ENCODE measurements around the gene ZDHHC11.

ZDHHC11 gene, protein sequence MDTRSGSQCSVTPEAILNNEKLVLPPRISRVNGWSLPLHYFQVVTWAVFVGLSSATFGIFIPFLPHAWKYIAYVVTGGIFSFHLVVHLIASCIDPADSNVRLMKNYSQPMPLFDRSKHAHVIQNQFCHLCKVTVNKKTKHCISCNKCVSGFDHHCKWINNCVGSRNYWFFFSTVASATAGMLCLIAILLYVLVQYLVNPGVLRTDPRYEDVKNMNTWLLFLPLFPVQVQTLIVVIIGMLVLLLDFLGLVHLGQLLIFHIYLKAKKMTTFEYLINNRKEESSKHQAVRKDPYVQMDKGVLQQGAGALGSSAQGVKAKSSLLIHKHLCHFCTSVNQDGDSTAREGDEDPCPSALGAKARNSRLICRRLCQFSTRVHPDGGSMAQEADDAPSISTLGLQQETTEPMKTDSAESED

DNA sequence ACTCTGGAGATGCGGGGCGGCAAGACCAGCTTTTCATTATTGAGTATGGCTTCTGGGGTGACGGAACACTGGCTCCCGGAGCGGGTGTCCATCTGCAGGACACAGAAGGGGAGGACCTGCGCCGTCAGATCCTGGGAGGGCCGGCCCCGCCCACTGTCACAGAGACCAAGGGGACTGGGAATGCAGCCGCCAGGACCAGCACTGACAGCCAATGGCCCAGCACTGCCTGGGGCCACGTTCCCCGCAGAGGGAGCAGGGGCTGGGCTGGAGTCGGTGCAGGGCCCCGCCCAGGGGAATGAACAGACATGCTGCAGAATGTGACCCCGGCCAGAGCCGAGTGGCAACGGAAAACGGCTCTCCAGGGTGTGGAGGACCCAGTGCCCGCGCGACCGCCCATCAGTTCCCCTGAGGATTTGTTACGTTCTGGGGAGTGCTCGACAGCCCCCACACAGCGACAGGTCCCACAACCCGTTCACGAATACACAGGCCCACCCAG is at the start of gene ZDHHC11:
Gene ZDHHC11 (minus strand): TSS at position 476 of the 496 bp plus-strand sequence. CDS start 384 bp downstream, at position 92.
- DNase-seq (ENCODE audit: low read depth): no peak

DNA sequence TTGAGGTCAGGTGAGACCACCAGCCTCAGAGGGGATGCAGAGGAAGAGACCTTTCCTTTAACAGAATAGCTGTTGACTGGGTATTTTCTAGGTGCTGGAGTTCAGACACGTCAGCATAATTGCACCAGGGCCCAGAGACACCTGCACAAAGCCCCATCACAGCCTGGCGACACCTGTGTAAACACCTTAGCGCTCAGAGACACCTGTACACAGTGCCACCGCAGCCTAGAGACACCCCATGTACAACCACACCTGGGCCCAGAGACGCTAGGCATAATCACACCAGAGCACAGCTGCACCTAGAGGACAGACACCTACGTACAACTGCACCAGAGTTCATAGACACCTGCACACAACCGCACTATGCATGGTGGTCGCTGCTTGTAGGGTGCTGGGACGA is 42.9 kb upstream of the ZDHHC11 start:
- no peak for DNase-seq (ENCODE audit: low read depth)

DNA sequence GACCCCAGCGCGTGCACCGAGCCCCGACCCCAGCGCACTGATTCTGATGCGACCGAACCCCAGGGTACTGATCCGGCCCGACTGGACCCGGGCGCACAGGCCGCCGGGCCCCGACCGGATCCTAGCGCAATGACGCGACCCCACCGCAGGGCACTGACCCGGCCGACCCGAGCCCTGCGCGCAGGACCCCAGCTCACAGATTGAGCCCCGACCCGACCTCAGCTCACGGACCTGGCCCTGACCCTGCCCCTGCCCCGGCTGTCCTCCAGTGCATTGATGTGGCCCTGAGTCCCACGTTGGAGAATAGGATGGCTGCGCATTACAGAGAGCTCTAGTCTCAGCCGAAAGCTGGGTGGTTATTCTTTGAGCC is 42.3 kb upstream of the ZDHHC11 start:
- DNase-seq (ENCODE audit: low read depth): no peak

DNA sequence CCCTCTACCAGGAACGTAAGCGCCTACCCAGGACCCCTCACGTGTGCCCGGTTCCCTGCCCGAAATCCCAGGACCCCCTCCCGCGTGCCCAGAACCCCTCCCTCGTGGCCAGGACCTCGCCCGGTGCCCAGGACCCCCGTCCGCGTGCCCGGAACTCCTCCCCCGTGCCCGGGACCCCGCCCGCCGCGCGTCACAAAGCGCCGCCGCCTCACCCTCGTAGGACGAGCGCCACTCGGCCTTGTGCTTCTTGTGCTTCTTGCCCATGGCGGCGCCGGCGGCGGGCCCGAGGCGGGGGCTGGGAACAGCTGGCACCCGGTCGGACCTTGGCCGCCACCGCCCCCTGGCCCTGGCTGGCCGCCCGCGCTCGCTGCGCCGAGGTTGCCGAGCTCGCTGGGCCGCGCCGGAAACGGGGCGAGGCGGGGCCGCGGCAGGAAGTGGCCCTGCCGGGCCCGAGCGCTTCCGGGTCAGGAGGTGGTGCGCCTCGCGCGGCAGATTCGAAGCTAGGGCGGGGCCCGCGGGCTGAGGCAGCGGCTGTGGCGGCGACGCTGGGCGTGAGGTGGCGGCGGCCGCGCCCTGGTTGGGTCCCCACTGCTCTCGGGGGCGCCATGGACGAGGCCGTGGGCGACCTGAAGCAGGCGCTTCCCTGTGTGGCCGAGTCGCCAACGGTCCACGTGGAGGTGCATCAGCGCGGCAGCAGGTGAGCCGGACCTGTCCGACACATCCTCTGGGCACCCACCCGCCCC is 41.8 kb upstream of the ZDHHC11 start, which contains the start of the genes BRD9 and TRIP13:
Gene BRD9 (minus strand): TSS at position 408 of the 743 bp plus-strand sequence. CDS start 144 bp downstream, at position 264.
Gene TRIP13 (plus strand): TSS at position 491 of the 743 bp plus-strand sequence. CDS start 115 bp downstream, at position 606.
- DNase-seq (ENCODE audit: low read depth): peak; percentile 69

DNA sequence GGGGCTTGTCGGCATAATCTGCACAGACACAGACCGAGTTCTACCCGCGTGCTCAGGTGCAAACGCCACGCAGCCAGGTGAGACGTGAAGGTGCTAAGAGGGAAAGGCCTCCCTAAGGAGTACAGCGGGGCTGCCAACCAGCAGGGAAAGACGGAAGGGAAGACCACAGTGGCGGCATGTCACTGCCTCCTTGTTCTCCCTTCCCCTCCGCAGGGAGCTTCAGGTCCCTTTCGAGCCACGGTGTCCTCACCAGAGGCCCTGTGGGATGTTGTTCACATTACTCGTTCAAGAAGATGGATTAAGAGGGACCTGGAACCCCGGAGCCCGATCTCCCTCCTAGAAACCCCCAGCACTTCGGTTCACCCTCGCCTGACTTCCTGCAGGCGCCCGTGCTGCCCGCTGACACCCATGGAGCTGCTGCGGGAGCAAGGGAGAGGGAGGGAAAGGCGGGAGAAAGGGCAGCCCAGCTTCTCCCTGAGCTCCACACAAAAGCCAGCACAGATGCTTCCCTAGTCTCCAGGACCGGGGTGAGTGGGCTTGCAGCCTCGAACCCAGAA is 41.1 kb upstream of the ZDHHC11 start:
- no peak for DNase-seq (ENCODE audit: low read depth)

DNA sequence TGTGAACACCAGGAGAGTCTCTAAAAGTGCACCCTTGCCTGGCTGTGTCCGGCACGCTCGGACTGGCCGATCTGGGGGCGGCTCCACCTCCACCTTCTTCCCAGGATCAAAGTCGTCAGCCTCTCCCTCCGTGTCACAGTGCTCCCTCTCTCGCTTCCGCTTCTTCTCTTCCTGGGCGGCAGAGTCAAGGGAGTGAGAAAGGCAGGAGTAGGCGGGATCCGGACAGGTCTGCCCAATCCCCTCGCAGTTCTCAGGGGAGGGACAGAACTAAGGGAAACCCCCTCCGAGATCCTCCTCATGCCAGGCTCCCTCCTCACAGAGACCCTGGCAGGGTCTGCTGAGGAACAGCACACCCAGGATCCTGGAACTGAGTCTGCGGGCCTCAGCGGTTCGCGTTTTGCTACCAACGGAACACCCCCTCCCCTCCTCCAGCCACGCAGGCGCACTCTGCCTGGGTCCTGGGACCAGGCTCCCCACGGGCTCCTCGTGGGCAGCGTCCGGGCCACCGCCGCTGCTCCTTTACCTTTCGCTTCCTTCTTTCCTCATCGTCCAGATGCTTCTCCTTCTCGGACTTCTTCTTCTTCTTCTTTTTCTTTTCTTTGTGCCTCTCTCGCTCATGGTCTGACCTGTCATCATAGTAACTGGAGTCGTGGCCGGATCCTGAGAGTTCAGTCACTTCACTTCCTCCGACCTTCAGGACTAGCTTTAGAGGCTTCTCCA is 40.5 kb upstream of the ZDHHC11 start:
- no peak for DNase-seq (ENCODE audit: low read depth)

DNA sequence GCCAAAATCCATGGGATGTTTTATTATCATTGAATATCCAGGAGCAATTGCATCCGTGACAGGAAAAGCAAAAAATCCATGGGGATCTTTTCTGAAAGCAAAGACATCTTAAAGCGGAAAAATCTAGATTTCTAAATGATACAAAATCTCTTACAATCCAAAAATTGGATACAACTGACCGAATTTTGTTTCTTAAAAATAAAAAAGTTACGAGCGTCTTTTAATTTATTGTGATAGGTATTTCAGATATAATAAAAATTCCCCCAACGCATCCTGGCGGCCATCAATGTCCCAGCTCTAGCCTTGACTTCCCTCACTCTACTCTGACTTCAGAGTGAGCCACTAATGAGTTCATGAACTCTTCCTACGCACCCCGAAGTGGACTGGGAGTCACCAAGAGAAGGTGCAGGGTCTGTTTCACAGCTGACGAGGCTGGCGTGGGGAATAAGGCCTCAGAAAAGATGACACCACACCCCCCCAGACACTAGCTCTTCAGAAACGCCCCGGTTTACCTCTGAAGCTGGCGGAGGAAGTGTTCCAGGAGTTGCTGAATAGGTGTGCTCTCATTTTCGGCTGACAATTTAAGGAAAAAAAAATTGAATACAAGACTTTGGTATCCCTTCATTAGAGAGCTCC is 38.4 kb upstream of the ZDHHC11 start:
- DNase-seq (ENCODE audit: low read depth): no peak

DNA sequence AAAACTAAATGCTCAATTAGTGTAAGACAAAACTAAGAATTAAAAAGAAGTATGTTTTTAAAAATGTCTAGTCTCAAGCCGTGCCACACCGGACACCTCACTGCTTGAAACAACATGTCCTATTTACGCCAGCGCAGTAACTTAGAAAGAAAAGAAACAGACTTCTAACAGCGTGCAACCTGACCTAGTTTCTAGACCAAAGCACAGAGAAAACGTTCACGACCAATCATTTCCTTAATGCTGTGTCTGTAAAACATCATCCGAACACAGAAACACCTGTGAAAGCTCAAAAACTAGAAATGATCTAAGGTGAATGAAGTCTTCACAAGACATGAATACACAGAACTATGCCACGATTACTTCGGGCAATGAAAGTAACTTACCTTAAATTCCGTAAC is 37.9 kb upstream of the ZDHHC11 start:
- no peak for DNase-seq (ENCODE audit: low read depth)

DNA sequence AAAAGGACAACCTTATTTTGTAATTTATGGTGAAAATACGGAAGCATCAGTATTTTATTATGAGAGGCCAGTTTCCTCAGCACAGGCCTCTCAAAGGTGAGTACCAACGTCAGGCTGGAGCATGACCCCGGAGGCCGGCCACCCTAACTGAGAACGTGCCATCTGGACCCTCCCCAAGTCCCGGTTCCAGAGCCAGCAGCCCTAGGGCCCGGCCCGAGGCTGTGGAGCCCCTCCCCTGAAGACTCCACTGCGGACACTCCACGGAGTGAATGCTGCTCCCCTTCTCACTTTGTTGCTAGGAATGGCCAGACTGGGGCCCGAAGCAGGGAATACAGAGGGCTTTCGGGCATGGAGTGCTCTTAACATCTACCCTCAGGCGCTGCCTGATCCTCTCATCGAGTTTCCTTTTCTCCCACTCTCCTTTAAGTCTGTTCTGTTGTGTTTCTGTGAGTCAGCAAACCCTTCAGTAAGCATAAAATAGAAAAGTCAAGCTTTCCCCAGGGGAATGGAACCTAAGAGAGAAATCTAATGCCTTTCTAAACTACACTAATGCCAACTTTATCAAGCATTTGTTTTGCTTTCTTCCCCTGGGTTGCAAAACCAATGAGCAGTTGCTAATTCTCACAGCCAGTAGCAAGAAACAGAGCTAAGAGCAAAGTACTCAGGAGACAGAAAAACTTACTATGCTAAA is 37.3 kb upstream of the ZDHHC11 start:
- DNase-seq (ENCODE audit: low read depth): no peak

DNA sequence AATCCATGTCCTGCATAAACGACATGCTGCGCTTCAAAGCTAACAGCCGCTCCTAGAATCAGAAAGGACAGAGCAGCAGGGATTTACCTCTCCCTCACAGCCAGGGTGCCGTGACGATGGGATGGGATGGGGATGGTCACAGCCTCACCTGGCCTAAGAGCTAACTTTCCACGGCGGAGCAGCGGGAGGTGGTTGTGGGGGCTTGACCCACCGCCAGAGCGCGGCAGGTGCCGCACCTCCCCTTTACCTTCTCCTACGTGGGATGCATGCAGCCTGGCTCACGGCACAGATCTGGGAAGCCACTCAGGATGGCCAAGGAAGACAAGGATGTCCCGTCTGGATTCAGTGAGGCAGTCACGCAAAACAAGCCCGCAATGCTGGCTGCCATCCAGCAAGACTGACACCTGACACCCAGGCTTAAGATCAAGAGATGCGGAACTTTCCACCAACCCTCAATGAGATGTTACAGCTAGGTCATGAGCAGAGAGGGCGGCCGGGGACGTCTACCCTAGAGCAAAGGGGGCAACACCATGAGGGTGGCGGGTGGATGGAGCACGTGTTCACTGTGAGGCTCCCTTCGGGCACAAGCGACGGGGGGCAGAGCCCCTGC is 36.0 kb upstream of the ZDHHC11 start:
- DNase-seq (ENCODE audit: low read depth): no peak

DNA sequence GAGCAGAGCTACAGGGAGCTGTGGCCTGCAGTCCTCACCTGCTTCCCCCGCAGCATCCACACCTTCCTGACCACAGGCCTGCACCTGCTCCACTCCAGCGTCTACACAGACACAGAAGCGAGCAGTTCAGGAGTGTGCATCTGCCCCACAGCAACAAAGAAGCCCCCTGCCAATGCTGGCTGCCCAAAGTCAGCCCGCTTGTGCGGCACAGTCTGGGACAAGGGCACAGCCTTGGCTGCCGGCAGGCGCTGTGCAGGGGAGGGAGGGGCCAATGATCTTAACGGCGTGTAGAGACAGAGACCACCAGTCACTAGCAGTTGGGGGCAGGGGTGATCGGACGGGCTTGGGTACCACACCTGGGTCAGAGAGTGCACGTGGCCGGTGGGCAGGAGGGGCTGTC is 35.2 kb upstream of the ZDHHC11 start:
- DNase-seq (ENCODE audit: low read depth): no peak

DNA sequence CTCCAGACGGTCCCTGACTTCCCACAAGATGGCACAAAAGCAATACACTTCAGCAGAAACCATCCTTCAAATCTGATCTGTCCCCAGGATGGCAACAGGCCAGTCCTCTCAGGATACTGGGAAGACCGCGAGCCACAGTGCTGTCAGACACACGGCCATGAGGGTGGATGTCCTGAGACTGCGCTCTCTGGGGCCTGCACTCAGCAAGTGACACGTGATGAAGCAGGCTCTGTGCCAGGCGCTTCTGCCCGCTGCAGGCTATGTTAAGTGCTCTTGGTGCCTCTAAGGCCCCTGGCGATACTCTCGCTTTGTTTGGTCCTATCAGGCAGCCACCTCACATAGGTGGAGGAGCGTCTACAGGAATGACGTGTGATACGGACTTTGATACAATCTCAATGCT is 34.7 kb upstream of the ZDHHC11 start:
- no peak for DNase-seq (ENCODE audit: low read depth)

DNA sequence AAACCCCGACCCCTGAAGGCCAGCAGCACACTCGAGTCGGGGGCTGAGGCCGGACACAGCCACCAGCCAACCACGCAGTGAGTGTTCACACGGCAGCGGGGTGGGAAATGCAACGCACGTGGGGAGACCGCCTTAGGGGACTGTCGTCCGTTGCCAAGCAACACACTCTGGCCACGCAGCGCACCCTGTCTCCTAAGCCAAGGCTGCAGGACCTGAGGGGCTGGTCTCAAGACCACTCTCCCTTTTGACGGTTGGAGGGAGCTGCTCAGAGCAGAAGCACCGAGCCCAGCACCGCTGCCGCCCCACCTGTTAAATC is 34.3 kb upstream of the ZDHHC11 start:
- DNase-seq (ENCODE audit: low read depth): no peak

DNA sequence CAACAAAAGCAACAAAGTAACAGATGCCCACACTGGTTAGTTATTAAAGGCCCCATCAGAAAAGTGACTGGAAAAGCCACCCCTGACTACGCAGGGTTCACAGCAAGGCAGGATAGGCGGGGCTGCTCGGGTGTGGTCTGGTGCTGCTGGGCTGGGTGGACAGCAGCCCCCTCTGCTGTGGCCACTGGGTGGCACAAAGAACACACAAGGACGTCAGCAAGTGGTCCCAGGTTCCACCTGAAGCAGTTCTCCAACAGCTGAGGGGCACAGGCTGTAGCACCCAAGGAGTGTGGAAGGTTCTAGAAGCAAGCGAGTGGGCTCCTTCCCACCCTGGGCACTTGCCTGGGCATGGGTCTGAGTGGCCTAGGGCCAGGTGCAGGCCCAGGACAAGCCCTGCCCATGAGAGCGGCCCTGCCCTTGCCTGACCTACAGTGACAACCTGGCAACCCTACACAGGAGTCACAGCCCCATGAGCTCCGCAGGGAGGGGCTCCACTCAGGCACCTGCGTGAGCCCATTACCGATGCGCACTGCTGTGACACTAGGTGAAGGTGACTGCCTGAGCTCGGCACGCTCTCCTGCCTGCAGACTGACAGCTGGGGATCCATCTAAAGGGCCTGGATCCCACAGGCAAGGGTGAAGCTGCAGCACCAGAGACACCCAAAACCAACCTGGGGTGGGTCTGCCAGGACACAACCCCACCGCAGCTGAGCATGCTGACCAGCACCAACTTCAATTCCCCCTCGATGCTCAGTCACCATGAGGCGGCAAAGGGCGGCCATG is 33.8 kb upstream of the ZDHHC11 start:
- DNase-seq (ENCODE audit: low read depth): no peak

DNA sequence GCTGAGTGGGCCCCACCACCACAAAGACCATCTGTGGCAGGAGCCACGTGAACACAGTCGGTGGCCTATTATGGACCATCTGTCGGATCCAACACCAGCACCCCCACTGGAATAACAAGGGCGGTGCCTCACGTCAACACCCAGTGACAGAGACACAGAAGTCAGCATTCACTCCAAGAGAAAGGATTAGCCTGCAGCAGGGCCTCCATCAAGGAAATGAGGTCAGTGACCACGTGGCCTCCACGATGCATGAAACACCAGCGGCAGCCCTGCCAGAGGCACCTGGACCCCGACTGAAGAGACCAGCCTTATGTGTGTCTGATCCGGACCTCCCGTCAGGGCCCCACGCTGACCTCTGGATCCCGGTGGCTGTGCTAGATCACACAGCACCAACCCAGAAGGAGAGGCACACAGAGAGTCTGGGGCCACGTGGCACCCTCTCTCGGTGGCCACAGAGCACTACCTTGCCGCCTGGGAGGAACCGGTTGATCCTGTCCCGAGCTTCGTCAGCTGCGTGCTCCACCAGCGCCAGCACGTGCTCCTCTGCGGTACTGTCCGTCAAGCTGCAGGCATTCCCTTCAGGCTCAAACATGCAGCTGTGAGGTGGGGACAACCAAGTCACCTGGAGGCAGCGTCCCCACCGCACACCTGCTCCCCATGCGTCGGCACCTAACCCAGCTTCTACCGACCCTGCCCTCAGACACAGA is 32.8 kb upstream of the ZDHHC11 start:
- DNase-seq (ENCODE audit: low read depth): no peak

DNA sequence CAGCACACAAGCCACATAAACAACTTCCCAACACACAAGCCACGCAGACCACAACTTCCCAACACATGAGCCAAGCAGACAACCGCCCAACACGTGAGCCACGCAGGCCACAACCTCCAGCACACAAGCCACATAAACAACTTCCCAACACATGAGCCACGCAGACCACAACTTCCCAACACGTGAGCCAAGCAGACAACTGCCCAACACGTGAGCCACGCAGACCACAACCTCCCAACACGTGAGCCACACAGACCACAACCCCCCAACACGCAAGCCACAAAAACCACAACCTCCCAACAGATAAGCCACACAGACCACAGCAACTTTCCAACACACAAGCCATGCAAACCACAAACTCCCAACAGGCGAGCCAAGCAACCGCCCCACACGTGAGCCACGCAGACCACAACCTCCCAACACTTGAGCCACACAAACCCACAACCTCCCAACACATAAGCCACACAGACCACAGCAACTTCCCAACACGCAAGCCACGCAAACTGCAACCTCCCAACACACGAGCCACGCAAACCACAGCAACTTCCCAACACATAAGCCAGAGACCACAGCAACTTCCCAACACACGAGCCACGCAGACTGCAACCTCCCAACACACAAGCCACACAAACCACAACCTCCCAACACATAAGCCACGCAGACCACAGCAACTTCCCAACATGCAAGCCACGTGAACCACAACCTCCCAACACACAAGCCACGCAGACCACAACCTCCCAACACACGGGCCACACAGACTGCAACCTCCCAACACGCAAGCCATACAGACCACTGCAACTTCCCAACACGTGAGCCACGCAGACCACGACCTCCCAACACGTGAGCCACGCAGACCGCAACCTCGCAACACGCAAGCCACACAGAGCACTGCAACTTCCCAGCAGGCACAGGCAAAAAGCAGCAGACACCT is 31.7 kb upstream of the ZDHHC11 start:
- no peak for DNase-seq (ENCODE audit: low read depth)

DNA sequence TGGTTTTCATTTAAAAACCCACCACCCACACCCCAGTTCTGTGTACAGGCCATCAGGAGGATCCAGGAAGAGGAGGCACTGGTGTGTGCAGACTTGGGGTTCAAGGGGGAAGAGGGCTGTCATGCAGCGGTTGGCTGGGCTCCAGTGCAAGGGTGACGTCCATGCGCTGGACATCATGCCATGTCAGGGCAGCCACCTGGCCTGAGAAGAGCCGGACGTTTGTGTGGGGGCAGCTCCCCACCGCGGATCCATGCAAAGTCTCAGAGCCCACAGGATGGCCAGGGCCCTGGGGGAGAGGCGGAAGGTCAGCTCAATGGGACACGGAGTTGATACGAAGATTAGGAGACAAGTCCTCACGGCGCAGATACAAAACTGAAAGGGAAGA is 30.8 kb upstream of the ZDHHC11 start:
- DNase-seq (ENCODE audit: low read depth): no peak

Measured in stimulated activated CD8-positive, alpha-beta memory T cell treated with anti-CD3 and anti-CD28 coated beads, Interleukin-12 subunit alpha, Interleukin-12 subunit beta, amount 100 ng/mL, for 1 hour (primary cell).